ENCODE data around the gene PITPNM3.

- no peak for TF ChIP-seq CTCF (IDR thresholded peaks at IDR 0.05)
- no peak for TF ChIP-seq POLR2A (IDR thresholded peaks at IDR 0.05)
Measured at GRCh38 chr17:6482105-6482455, 74.3 kb downstream of the PITPNM3 start.
